ENCODE data around the gene MGST3.
"Not testable (repeated sequence)": the region's sequence is repeated elsewhere in the genome, so short reads cannot be mapped to it uniquely, and the experiment has no call there.

MGST3 gene

DNA sequence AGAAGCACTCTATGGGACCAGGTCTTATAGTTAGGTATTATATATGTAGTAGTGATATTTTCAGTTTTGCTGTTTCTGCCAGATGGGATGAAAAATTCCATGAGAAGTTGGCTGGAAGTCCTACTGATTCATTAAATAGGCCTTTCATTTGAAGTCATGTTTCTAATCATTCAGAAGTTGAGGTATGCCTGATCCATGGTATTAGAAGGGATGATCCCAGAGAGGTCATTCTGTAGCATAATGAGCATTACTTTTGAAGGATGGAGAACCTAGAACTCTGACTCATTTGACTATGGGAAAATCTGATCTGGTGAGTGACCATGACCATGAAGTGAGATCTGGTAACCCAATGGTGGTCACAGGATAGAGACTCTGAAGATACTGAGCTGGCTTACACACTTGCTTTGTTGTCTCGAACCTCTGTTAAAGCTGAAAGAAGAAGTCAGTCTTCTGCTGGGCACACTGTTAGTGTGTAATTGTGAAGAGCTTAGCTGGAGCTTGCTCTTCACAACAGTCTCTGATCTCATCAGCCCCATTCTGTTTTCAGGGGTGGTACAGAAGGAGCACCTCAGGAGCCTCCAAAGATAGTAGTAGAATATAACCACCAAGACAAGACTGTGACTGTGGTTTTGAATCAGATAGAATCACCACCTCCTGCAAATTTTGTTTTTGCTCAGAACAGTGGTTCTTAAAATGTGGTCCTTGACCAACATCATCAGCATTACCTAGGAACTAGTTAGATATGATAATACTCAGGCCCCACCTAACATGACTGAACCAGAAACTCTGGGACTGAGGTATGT is 9.0 kb downstream of the MGST3 start:
- peaks cover 35% of the 10 kb centered on the region for H3K79me2 ChIP-seq (ENCODE audit: control insufficient read depth, insufficient read depth, low read length, unreplicated experiment)
- H3K27me3 ChIP-seq (ENCODE audit: insufficient read depth, low read length): no peaks in the 10 kb centered on the region
- no peak overlapping the region for H3K4me3 ChIP-seq (ENCODE audit: low read depth, low read length)
- no peaks in the 10 kb centered on the region for H3K36me3 ChIP-seq (ENCODE audit: insufficient read depth, low read length)
- peaks cover 32% of the 10 kb centered on the region for H3K4me1 ChIP-seq (ENCODE audit: control insufficient read depth, insufficient read depth, low read length, unreplicated experiment)
- no peak overlapping the region for H2AFZ ChIP-seq (ENCODE audit: low read length, unreplicated experiment)
- no peak overlapping the region for H3K27ac ChIP-seq (ENCODE audit: low read depth, low read length)

GRCh38 chr1:165641231-165641987 is 10.4 kb downstream of the MGST3 start:
- Histone ChIP-seq H3K27ac (ENCODE audit: low read depth, low read length) (no peak overlapping the region), H3K4me3 (ENCODE audit: low read depth, low read length) (no peak overlapping the region), H3K27me3 (ENCODE audit: insufficient read depth, low read length) (no peaks in the 10 kb centered on the region), H3K79me2 (ENCODE audit: control insufficient read depth, insufficient read depth, low read length, unreplicated experiment) (peaks cover 33% of the 10 kb centered on the region), H3K36me3 (ENCODE audit: insufficient read depth, low read length) (no peaks in the 10 kb centered on the region), H3K4me1 (ENCODE audit: control insufficient read depth, insufficient read depth, low read length, unreplicated experiment) (peaks cover 31% of the 10 kb centered on the region), H2AFZ (ENCODE audit: low read length, unreplicated experiment) (no peak overlapping the region)

GRCh38 chr1:165644064-165644735 is 13.2 kb downstream of the MGST3 start:
- Histone ChIP-seq H2AFZ (ENCODE audit: low read length, unreplicated experiment) (no peak overlapping the region), H3K27ac (ENCODE audit: low read depth, low read length) (no peak overlapping the region), H3K27me3 (ENCODE audit: insufficient read depth, low read length) (no peaks in the 10 kb centered on the region), H3K79me2 (ENCODE audit: control insufficient read depth, insufficient read depth, low read length, unreplicated experiment) (peaks cover 44% of the 10 kb centered on the region), H3K4me1 (ENCODE audit: control insufficient read depth, insufficient read depth, low read length, unreplicated experiment) (peaks cover 15% of the 10 kb centered on the region), H3K4me3 (ENCODE audit: low read depth, low read length) (no peak overlapping the region), H3K36me3 (ENCODE audit: insufficient read depth, low read length) (no peaks in the 10 kb centered on the region)

DNA sequence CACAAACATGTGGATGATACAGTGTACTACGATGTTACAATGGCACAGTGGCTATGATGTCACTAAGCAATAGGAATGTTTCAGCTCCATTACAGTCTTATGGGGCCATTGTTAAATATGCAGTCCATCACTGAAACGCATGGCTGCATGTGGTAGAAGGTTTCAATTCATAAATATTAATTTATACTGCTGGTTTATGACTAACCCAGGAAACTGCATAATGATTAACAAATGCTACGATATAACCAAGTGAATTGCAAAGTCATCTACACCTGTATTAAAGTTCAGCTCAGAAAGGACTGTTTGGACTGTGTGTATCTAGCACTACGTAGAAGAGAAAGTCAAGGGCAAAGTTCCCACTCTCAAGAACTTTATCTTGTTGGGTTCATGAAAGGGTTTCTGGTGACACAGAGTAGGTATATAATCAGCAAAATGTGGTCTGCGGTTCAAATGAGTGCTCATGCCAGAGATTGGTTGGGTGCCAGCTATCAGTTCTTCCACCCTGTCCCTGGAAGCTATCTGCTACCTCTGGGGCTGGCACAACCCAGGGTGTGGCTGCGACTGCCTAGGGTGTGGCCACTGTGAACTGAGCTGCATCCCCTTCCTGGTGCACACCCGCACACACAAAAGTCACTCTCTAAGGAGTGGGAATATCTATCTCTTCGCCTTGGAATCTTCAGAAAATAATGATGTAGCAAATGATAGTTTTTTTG is 14.8 kb downstream of the MGST3 start:
- Histone ChIP-seq H3K79me2 (ENCODE audit: control insufficient read depth, insufficient read depth, low read length, unreplicated experiment) (peaks cover 34% of the 10 kb centered on the region), H3K4me3 (ENCODE audit: low read depth, low read length) (no peak overlapping the region), H3K27ac (ENCODE audit: low read depth, low read length) (no peak overlapping the region)

GRCh38 chr1:165647517-165647916 is 16.5 kb downstream of the MGST3 start:
- Histone ChIP-seq H3K36me3 (ENCODE audit: insufficient read depth, low read length) (peaks cover 15% of the 10 kb centered on the region; the same call in 1 of the 2 replicates), H3K27me3 (ENCODE audit: insufficient read depth, low read length) (no peaks in the 10 kb centered on the region), H3K4me3 (ENCODE audit: low read depth, low read length) (no peak overlapping the region), H3K27ac (ENCODE audit: low read depth, low read length) (no peak overlapping the region), H3K79me2 (ENCODE audit: control insufficient read depth, insufficient read depth, low read length, unreplicated experiment) (peaks cover 28% of the 10 kb centered on the region), H3K4me1 (ENCODE audit: control insufficient read depth, insufficient read depth, low read length, unreplicated experiment) (peaks cover 6% of the 10 kb centered on the region), H2AFZ (ENCODE audit: low read length, unreplicated experiment) (no peak overlapping the region)

More for the DNA sequence above, 14.8 kb downstream of the MGST3 start:
- Histone ChIP-seq H3K36me3 (ENCODE audit: insufficient read depth, low read length) (peaks cover 10% of the 10 kb centered on the region; the same call in 1 of the 2 replicates), H3K27me3 (ENCODE audit: insufficient read depth, low read length) (no peaks in the 10 kb centered on the region), H3K4me1 (ENCODE audit: control insufficient read depth, insufficient read depth, low read length, unreplicated experiment) (peaks cover 15% of the 10 kb centered on the region), H2AFZ (ENCODE audit: low read length, unreplicated experiment) (no peak overlapping the region)

- Histone ChIP-seq H3K27me3 (ENCODE audit: insufficient read depth, low read length) (no peaks in the 10 kb centered on the region), H2AFZ (ENCODE audit: low read length, unreplicated experiment) (no peak overlapping the region), H3K4me3 (ENCODE audit: low read depth, low read length) (no peak overlapping the region), H3K4me1 (ENCODE audit: control insufficient read depth, insufficient read depth, low read length, unreplicated experiment) (peaks cover 6% of the 10 kb centered on the region), H3K36me3 (ENCODE audit: insufficient read depth, low read length) (peaks cover 15% of the 10 kb centered on the region; the same call in 1 of the 2 replicates), H3K79me2 (ENCODE audit: control insufficient read depth, insufficient read depth, low read length, unreplicated experiment) (peaks cover 24% of the 10 kb centered on the region), H3K27ac (ENCODE audit: low read depth, low read length) (no peak overlapping the region)
These were observed 16.9 kb downstream of the MGST3 start for GRCh38 chr1:165647970-165648369.

- Histone ChIP-seq H3K27ac (ENCODE audit: low read depth, low read length) (no peak overlapping the region), H3K36me3 (ENCODE audit: insufficient read depth, low read length) (peaks cover 18% of the 10 kb centered on the region; the same call in 1 of the 2 replicates)
These were observed 18.0 kb downstream of the MGST3 start for GRCh38 chr1:165648919-165649572.

GRCh38 chr1:165650981-165651625 is 20.1 kb downstream of the MGST3 start:
- H3K36me3 ChIP-seq (ENCODE audit: insufficient read depth, low read length): peaks cover 31% of the 10 kb centered on the region
- H3K27ac ChIP-seq (ENCODE audit: low read depth, low read length): no peak overlapping the region
- peaks cover 17% of the 10 kb centered on the region for H3K79me2 ChIP-seq (ENCODE audit: control insufficient read depth, insufficient read depth, low read length, unreplicated experiment)
- H3K27me3 ChIP-seq (ENCODE audit: insufficient read depth, low read length): no peaks in the 10 kb centered on the region
- H3K4me1 ChIP-seq (ENCODE audit: control insufficient read depth, insufficient read depth, low read length, unreplicated experiment): peaks cover 2% of the 10 kb centered on the region
- no peak overlapping the region for H3K4me3 ChIP-seq (ENCODE audit: low read depth, low read length)
- no peak overlapping the region for H2AFZ ChIP-seq (ENCODE audit: low read length, unreplicated experiment)

More at GRCh38 chr1:165648919-165649572, 18.0 kb downstream of the MGST3 start:
- Histone ChIP-seq H3K27me3 (ENCODE audit: insufficient read depth, low read length) (no peaks in the 10 kb centered on the region), H2AFZ (ENCODE audit: low read length, unreplicated experiment) (no peak overlapping the region), H3K4me3 (ENCODE audit: low read depth, low read length) (no peak overlapping the region), H3K79me2 (ENCODE audit: control insufficient read depth, insufficient read depth, low read length, unreplicated experiment) (peaks cover 20% of the 10 kb centered on the region), H3K4me1 (ENCODE audit: control insufficient read depth, insufficient read depth, low read length, unreplicated experiment) (peaks cover 6% of the 10 kb centered on the region)

- H3K4me1 ChIP-seq (ENCODE audit: control insufficient read depth, insufficient read depth, low read length, unreplicated experiment); H2AFZ ChIP-seq (ENCODE audit: low read length, unreplicated experiment); H3K4me3 ChIP-seq (ENCODE audit: low read depth, low read length); H3K79me2 ChIP-seq (ENCODE audit: control insufficient read depth, insufficient read depth, low read length, unreplicated experiment); H3K27ac ChIP-seq (ENCODE audit: low read depth, low read length); H3K27me3 ChIP-seq (ENCODE audit: insufficient read depth, low read length): not testable (repeated sequence)
- peaks cover 39% of the 10 kb centered on the region for H3K36me3 ChIP-seq (ENCODE audit: insufficient read depth, low read length)
These were observed 27.9 kb downstream of the MGST3 start for GRCh38 chr1:165658766-165659580.
